Measurements from ENCODE around the gene BBS12.

DNA sequence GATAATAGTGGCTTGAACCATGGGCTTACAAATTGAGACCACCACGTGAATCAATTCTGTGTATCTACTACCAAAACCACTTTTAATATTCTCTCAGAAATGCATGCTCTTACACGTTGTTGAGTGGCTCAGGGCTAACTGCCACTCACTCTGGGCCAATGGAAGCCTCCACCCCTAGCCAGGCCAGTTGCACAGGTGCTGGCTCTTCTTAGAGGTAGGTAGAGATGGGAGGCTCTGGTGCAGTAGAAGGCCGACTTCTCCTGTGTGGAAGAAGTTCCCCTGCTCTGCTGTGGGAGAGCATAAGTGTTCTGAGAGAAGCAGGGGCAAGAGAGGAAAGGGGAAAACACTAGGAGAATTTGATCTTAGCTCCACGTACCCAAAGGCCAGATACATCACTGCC lies 25.0 kb upstream of the BBS12 start:
- TF ChIP-seq, protein P1, sequence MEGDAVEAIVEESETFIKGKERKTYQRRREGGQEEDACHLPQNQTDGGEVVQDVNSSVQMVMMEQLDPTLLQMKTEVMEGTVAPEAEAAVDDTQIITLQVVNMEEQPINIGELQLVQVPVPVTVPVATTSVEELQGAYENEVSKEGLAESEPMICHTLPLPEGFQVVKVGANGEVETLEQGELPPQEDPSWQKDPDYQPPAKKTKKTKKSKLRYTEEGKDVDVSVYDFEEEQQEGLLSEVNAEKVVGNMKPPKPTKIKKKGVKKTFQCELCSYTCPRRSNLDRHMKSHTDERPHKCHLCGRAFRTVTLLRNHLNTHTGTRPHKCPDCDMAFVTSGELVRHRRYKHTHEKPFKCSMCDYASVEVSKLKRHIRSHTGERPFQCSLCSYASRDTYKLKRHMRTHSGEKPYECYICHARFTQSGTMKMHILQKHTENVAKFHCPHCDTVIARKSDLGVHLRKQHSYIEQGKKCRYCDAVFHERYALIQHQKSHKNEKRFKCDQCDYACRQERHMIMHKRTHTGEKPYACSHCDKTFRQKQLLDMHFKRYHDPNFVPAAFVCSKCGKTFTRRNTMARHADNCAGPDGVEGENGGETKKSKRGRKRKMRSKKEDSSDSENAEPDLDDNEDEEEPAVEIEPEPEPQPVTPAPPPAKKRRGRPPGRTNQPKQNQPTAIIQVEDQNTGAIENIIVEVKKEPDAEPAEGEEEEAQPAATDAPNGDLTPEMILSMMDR (IDR thresholded peaks at IDR 0.05) = no peak
- TF ChIP-seq SIN3A (IDR thresholded peaks at IDR 0.05; ENCODE audit: borderline replicate concordance, insufficient read depth, low read depth, low read length) (no peak), POLR2AphosphoS5 (IDR thresholded peaks at IDR 0.05; ENCODE audit: low read depth, low read length) (no peak), TCF7L2 (IDR thresholded peaks at IDR 0.05; ENCODE audit: low read depth, low read length) (no peak)
- TF ChIP-seq, protein P2, sequence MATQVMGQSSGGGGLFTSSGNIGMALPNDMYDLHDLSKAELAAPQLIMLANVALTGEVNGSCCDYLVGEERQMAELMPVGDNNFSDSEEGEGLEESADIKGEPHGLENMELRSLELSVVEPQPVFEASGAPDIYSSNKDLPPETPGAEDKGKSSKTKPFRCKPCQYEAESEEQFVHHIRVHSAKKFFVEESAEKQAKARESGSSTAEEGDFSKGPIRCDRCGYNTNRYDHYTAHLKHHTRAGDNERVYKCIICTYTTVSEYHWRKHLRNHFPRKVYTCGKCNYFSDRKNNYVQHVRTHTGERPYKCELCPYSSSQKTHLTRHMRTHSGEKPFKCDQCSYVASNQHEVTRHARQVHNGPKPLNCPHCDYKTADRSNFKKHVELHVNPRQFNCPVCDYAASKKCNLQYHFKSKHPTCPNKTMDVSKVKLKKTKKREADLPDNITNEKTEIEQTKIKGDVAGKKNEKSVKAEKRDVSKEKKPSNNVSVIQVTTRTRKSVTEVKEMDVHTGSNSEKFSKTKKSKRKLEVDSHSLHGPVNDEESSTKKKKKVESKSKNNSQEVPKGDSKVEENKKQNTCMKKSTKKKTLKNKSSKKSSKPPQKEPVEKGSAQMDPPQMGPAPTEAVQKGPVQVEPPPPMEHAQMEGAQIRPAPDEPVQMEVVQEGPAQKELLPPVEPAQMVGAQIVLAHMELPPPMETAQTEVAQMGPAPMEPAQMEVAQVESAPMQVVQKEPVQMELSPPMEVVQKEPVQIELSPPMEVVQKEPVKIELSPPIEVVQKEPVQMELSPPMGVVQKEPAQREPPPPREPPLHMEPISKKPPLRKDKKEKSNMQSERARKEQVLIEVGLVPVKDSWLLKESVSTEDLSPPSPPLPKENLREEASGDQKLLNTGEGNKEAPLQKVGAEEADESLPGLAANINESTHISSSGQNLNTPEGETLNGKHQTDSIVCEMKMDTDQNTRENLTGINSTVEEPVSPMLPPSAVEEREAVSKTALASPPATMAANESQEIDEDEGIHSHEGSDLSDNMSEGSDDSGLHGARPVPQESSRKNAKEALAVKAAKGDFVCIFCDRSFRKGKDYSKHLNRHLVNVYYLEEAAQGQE (IDR thresholded peaks at IDR 0.05; ENCODE audit: insufficient read depth in 1 of 2, low read depth in 2 of 2, low read length in 1 of 2) = no peak

Data from Panc1 (cell line).